Heart left ventricle (tissue), 16 donors: ENCODE data around the gene TMEM267. TPM values are rescaled to one million over a fixed set of nuclear protein-coding genes. Genes with fewer than 3 reads are reported as not detected.

Source experiments
- ATAC-seq, 4 donors: fragments of 200-7000 bp; cut with Tn5 transposase; one replicate each; pipeline ENCODE4 v1.9.1; 2020 to 2022; ENCODE audit warnings: moderate library complexity in 4 of 4, mild to moderate bottlenecking in 3 of 4, moderate number of reproducible peaks in 1 of 4
- DNase-seq, 5 donors: peaks; one replicate each; pipeline ENCODE4 v3.0.0-alpha.2; 2020
- H3K27ac ChIP-seq, 12 donors: fragments of 200-600 bp; sonication (generic) in 4 of 12; one replicate each; pipeline versions ENCODE4 v1.5.0 to v1.8.0; 2016 to 2022; ENCODE audit warnings: mild to moderate bottlenecking in 2 of 12
- H3K27me3 ChIP-seq, 9 donors: fragments of 200-600 bp; sonication (generic) in 2 of 9; one replicate each; pipeline versions ENCODE4 v1.5.1 to v1.8.0; 2016 to 2022; ENCODE audit warnings: mild to moderate bottlenecking in 3 of 9
- H3K36me3 ChIP-seq, 9 donors: fragments of 200-600 bp; sonication (generic) in 2 of 9; one replicate each; pipeline versions ENCODE4 v1.5.0 to v1.8.0; 2018 to 2022; ENCODE audit warnings: mild to moderate bottlenecking in 2 of 9
- H3K4me1 ChIP-seq, 12 donors: fragments of 200-600 bp; sonication (generic) in 4 of 12; one replicate each; pipeline versions ENCODE4 v1.5.0 to v1.8.0; 2016 to 2022; ENCODE audit warnings: mild to moderate bottlenecking in 3 of 12
- H3K4me3 ChIP-seq, 12 donors: fragments of 200-600 bp; sonication (generic) in 4 of 12; one replicate each; pipeline versions ENCODE4 v1.5.0 to v1.8.0; 2017 to 2022; ENCODE audit warnings: mild to moderate bottlenecking in 9 of 12, moderate library complexity in 4 of 12
- H3K9me3 ChIP-seq, 12 donors: fragments of 200-600 bp; sonication (generic) in 4 of 12; one replicate each; pipeline versions ENCODE4 v1.5.0 to v1.8.0; 2016 to 2022; ENCODE audit warnings: mild to moderate bottlenecking in 1 of 12
- CTCF ChIP-seq, 12 donors: fragments of 200-600 bp; sonication (generic) in 4 of 12; IDR thresholded peaks; one replicate each; pipeline versions ENCODE4 v1.5.0 to v1.8.0; 2018 to 2022; ENCODE audit warnings: antibody characterized with exemption in 12 of 12, mild to moderate bottlenecking in 5 of 12
- POLR2A ChIP-seq, 2 donors: fragments of 450-650 bp; IDR thresholded peaks; one replicate each; pipeline ENCODE4 v1.6.1; 2017; ENCODE audit warnings: antibody characterized with exemption in 2 of 2, mild to moderate bottlenecking in 2 of 2, moderate library complexity in 2 of 2
- WGBS, 4 donors: extraction: QIAGEN DNeasy Blood & Tissue Kit in 2 of 4; methylation state at CpG; one replicate each; pipeline versions ENCODE4 v1.1.5 to v1.1.7; 2013 to 2018; 5-methylcytosine and 5-hydroxymethylcytosine counted together
- intact Hi-C, 10 donors: fragments of 100-400 bp; cut with DNase I; formaldehyde crosslinking; loops; one replicate each; pipeline versions ENCODE4 v1.11.1 to v1.14.2; 2022
- polyA plus RNA-seq, 2 donors: library from polyadenylated mRNA; stranded (reverse); fragments of 200-250 nt; gene quantifications; one replicate each; pipeline ENCODE4 v1.2.3, GENCODE V29; 2013
- total RNA-seq, 9 donors: library from RNA; depleted of rRNA in 2 of 9; stranded (reverse); fragments of >200 nt in 2 of 9; fragmentation: NEBNext Ultra II Directional in 3 of 9; extraction: Animal tissue kit (Norgen Biotek cat#: 25700) in 3 of 9; gene quantifications; one replicate each; pipeline versions ENCODE4 v1.1.0 to v1.2.4, GENCODE V29; 2016 to 2023
- donor health status: ischemic (EF 13 %, LVEDD 7.1; RV severe dilation, severe dysfunction).
- donor health status: healthy with polysubstance abuse.
- donor health status: DM: no; HTN: yes; CAD: no.
- donor health status: DM: no; HTN: no; CAD: no.
- donor health status: ischemic (EF 25% LVEDD 6.9; RV normal size, moderate dysfunction).
- donor health status: ischemic (EF 25% LVEDD 5.7; RV mildly dilated, moderate dysfunction).
- donor health status: healthy.
- donor health status: DM: yes; HTN: yes; CAD: no.
- donor health status: ischemic (EF 35%, LVEDD 5.7; RV mildly dilated, moderate dysfunction).
- donor health status: nonischemic (EF 11% LVEDD 7.7; RV severe dilation, severe dysfunction).
- donor health status: DM: yes; HTN: yes; CAD: no.
- donor health status: PGD.
- donor health status: ischemic (EF 29% LVEDD 5.4; RV normal size, mild dysfunction).
- donor health status: nonischemic (EF 23%, LVEDD 6.1; RV moderate dilation, normal function).

TMEM267 gene
- total and polyA plus RNA-seq, 11 donors = 3.8 to 9.5 (median 6.8) TPM

- WGBS, 4 donors = 93 to 100% (median 99%) methylated on average over 1 of the region's 1 CpG
- H3K4me3 ChIP-seq = no peak overlapping the region
- TF ChIP-seq POLR2A (IDR thresholded peaks at IDR 0.05) = no peak
- intact Hi-C loops = no loop called here
- no peaks in the 10 kb centered on the region for H3K27me3 ChIP-seq
- H3K27ac ChIP-seq = no peak overlapping the region
- H3K4me1 ChIP-seq = no peaks in the 10 kb centered on the region
- ATAC-seq (no peak), DNase-seq (no peak)
- H3K9me3 ChIP-seq = no peaks in the 10 kb centered on the region
- peaks cover 0 to 8% (median 0%) of the 10 kb centered on the region in 9 donors for H3K36me3 ChIP-seq
Observed at GRCh38 chr5:43491326-43491725, 7.7 kb upstream of the TMEM267 start.

GRCh38 chr5:43486353-43486752, 2.7 kb upstream of the TMEM267 start:
- H3K9me3 ChIP-seq = no peaks in the 10 kb centered on the region
- no peak overlapping the region for H3K27ac ChIP-seq
- no peaks in the 10 kb centered on the region for H3K27me3 ChIP-seq
- ATAC-seq (no peak), DNase-seq (no peak)
- peaks cover 0 to 8% (median 0%) of the 10 kb centered on the region in 9 donors for H3K36me3 ChIP-seq
- H3K4me1 ChIP-seq = peaks cover 0 to 29% (median 15%) of the 10 kb centered on the region in 12 donors
- WGBS, 4 donors = 94 to 98% (median 95%) methylated on average over 3 of the region's 3 CpGs
- no peak overlapping the region for H3K4me3 ChIP-seq
- intact Hi-C loops = loop anchor here in 6 of 10 donors (10.0 kb wide), 2 partner anchors 172 to 182 kb away; partner anchors contain the start of gene HMGCS1 (in 4 of the 6)
- TF ChIP-seq POLR2A (IDR thresholded peaks at IDR 0.05) (no peak), CTCF (IDR thresholded peaks at IDR 0.05) (no peak)

GRCh38 chr5:43485406-43485805, 1.7 kb upstream of the TMEM267 start:
- ATAC-seq (no peak), DNase-seq (no peak)
- Histone ChIP-seq H3K4me1 (peaks cover 0 to 29% (median 15%) of the 10 kb centered on the region in 12 donors), H3K27me3 (no peaks in the 10 kb centered on the region), H3K36me3 (peaks cover 0 to 8% (median 0%) of the 10 kb centered on the region in 9 donors), H3K27ac (peak overlapping the region in 2 of 12 donors; percentile 6 to 93), H3K9me3 (no peaks in the 10 kb centered on the region), H3K4me3 (no peak overlapping the region)
- no peak for TF ChIP-seq CTCF (IDR thresholded peaks at IDR 0.05)
- TF ChIP-seq POLR2A (IDR thresholded peaks at IDR 0.05) = no peak
- intact Hi-C loops = loop anchor here in 7 of 10 donors (2.0 to 10.0 kb wide), 3 partner anchors 171 to 181 kb away; partner anchors contain the start of gene HMGCS1 (in 5 of the 7)
- 94 to 100% (median 98%) methylated on average over 2 of the region's 2 CpGs for WGBS, 4 donors

GRCh38 chr5:43484106-43484849, 613 bp upstream of the TMEM267 start:
- Histone ChIP-seq H3K4me3 (peak overlapping the region; percentile 72 to 93 (median 88)), H3K36me3 (peaks cover 0 to under 1% (median 0%) of the 10 kb centered on the region in 9 donors), H3K4me1 (peaks cover 0 to 32% (median 15%) of the 10 kb centered on the region in 12 donors), H3K9me3 (no peaks in the 10 kb centered on the region), H3K27me3 (no peaks in the 10 kb centered on the region), H3K27ac (peak overlapping the region; percentile 92 to 99 (median 96))
- ATAC-seq (peak; percentile 72 to 87 (median 78)), DNase-seq (peak; percentile 82 to 88 (median 84))
- intact Hi-C loops = loop anchor here in 9 of 10 donors (1.0 to 10.0 kb wide), 7 partner anchors 31 to 362 kb away; partner anchors contain the start of genes HMGCS1 (in 7 of the 9), PAIP1 (in 2 of the 9), ZNF131 (in 2 of the 9) and C5orf34 (in 1 of the 9)
- 4% methylated on average over 27 to 32 of the region's 32 CpGs for WGBS, 4 donors
- no peak for TF ChIP-seq POLR2A (IDR thresholded peaks at IDR 0.05)
- peak; percentile 54 to 83 (median 71) for TF ChIP-seq CTCF (IDR thresholded peaks at IDR 0.05)
